GM18519 (cell line): ENCODE data around the gene ATP10D.
A peak's percentile ranks its signal among the peaks of the same experiment; 100 is the strongest.

ENCODE experiments used
- ATAC-seq: cut with Tn5 transposase; IDR thresholded peaks from one replicate; pipeline ENCODE4 v1.9.1; 2021; ENCODE audit warnings: mild to moderate bottlenecking, moderate library complexity; ENCODE audit not compliant: unreplicated experiment, low FRiP score

The ATP10D gene

GRCh38 chr4:47485047-47485692 lies at the start of gene ATP10D:
ATP10D (plus strand) TSS chr4:47485275; CDS start chr4:47512541, 27,266 bp downstream.
- ATAC-seq = peak; percentile 75

DNA sequence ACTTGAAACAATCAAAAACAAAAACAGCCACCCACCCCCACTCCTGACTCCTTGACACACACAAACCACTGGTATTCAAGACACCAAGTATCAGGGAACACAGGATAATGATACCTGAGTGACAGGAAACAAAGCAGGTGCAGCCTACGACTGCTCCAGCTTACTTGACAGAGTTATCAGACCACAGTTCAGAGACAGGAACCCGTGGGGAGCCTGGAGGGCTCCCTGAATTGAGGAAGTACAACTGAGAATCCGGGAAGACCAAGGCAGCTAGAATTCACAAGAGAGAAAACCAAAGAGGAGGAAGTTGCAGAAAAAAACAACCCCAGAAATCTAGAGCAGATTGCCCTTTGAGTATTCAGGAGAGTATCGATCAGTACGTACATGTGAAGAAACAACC lies 42.1 kb upstream of the ATP10D start:
- no peak for ATAC-seq

DNA sequence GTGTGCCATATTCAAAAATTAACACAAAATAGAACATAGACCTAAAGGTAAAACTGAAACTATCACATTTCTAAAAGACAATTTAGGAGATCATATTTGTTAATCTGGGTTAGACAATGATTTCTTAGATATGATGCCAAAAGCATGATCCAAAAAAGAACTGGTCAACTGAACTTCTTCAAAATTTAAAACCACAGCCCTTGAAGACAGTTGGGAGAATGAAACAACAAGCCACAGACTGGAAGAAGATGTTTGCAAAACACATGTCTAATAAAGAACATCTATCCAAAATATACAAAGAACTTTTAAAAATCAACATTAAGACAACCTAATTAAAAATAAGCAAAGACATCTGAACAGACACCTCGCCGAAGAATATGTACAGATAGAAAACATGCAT lies 41.0 kb upstream of the ATP10D start:
- no peak for ATAC-seq

DNA sequence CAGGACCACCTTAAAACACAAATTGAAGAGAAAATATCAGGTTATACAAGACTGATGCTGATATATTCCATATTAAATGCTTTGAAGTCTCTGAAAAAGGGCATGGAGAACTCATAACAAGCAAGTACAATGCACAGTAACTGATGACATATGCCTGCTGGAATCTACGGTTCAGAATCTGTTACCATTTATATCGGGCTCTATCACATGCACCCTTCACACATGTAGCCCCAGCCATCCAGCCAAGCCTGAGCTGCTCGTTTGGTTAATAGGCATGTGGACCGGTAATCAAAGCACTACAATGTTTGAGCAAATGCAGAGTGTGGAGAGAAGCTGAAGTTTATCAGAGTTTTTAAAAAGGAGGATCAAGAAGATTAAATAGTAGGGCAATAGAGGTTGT lies 33.4 kb upstream of the ATP10D start:
- ATAC-seq = no peak

DNA sequence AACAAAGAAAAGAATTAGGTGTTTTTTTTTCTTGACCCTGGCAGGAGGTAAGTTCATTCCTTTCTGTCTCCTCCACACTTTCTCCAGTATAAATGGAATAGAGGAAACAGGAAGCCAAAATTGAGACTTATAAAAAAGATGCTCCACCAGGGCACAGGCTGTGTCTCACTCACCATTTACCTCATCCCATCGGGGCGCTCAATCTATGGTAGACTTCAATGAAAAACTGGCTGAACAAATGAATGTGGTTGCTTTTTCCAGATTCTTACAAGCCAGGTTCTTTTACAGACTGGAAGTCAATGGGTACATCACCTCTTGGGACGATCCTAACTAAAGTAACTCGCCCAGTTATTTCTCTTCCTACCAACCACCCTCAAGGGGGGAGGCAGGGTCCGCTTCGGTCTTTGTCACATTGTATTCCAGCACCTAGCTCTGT lies 22.3 kb upstream of the ATP10D start:
- ATAC-seq = peak; percentile 9

- ATAC-seq = peak; percentile 80
Observed at GRCh38 chr4:47463235-47463956, 21.7 kb upstream of the ATP10D start, which contains the start of gene COMMD8. COMMD8 (minus strand) TSS chr4:47463702; CDS start chr4:47463651, 51 bp downstream.

DNA sequence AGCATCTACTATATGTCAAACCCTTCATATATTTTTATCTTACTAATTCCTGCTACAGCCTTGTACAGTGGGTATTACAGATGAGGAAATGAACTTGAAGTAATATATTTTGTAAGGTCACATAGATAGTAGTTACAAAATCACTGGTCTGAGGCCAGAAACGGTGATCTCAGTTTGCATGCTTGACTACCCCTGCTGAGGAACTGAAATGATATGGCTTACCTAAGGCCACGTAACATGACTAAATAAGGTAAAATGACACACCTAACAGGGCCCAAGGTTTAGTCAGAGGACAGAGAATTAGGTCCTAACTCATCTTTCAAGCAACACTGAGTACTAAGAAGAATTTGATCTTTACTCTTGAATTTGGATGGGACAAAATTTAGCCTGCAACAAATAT lies 20.1 kb upstream of the ATP10D start:
- peak; percentile 39 for ATAC-seq

DNA sequence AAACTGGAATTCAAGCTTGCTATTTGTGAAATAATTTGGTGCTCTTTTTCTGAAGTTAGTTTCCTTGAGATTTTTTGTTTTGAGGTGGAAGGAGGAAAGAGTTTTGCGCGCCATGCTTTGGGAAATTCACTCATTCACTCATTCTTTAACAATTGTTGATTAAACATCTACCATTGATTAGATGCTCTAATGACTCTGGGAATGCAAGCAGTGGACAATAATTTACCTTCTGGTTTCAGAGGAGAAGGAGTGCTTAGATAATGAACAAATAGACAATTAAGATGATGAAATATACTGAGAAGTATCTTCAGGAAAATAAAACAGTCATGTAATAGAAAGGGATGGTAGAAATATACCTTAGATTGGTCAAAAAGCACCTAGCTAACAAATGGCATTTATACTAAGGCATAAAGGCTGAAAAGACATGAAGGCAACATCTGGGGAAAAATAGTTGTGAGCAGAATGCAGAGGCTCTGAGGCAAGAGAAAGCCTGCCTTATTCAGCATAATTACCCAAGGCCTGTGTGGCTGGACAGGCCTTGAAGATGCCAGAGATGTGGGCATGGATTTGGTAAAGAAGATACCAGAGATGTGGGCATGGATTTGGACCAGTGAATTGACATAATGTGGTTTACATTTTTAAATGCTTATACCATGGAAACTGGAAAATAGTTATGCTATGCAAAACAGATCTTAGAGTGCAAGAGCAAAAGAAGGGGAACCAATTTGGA lies 18.9 kb upstream of the ATP10D start:
- no peak for ATAC-seq

DNA sequence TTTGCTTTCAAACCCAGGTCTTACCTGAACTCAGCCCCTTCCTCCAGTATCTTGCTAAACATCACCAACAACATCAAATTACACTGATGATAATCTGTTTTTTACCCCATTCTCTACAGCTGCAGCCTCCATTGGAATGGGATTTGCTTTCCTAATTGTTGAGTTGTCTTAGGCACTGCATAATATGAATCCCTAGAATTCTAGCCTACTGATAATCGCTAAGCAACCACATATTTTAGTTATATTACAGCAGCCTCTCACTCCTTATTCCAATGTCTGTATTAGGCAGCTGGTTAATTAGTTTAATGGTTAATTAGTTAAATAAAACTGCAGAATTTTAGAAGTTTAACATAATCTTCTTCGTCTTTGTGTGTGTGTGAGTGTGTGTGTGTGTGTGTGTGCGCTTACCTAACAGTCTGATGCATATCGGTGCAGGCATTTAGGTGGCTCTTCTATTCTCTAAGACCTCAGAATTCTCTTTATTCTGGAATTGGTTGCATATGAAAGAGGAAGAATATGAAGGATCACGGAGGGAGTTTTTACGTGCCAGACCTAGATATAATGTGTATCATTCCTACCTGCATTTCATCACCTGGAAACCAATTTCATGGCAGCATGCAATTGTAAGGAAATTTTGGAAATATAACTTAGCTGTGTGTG lies 16.2 kb upstream of the ATP10D start:
- no peak for ATAC-seq

DNA sequence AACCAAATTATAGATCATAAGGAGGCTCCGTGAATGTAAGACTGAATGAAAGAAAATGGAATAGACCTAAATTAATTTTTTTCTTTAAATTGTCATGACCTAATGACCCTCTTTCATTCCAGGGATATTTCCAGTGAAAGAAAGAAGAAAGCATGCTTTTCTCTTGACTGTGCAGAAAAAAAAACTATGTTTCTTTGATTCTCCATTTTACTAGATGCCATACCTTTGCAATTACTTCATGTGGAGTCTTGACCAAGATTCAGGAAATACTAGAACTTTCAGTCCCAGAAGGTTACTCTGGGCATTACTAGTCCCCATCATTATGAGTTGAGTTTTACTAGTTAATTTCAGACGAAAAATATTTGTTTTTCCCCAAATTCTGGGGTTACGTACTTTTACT lies 15.1 kb upstream of the ATP10D start:
- no peak for ATAC-seq

DNA sequence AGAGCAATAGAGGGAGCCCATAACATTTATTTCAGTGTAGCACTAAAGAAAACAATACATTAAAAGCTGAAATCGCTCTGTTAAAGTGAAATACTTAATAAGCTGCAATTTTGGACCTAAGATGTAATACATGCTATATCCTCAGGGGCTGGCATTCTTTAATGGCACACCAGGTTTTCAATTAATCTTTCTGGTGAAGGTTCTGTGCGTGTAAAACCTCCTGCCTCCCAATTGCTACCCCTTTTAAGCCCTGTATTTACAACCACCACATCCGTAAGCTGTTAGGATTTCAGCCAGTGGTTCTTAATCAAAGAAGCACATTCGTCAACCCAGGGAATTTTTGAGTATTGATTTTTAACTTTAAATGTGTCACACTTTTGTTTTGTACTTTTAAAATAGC lies 14.0 kb upstream of the ATP10D start:
- ATAC-seq = no peak

- no peak for ATAC-seq
Observed at GRCh38 chr4:47471591-47471990, 13.5 kb upstream of the ATP10D start.

- ATAC-seq = no peak
Observed at GRCh38 chr4:47473141-47473750, 11.8 kb upstream of the ATP10D start.

- no peak for ATAC-seq
Observed at GRCh38 chr4:47474799-47475198, 10.3 kb upstream of the ATP10D start.

- ATAC-seq = no peak
Observed at GRCh38 chr4:47475411-47475810, 9.7 kb upstream of the ATP10D start.

DNA sequence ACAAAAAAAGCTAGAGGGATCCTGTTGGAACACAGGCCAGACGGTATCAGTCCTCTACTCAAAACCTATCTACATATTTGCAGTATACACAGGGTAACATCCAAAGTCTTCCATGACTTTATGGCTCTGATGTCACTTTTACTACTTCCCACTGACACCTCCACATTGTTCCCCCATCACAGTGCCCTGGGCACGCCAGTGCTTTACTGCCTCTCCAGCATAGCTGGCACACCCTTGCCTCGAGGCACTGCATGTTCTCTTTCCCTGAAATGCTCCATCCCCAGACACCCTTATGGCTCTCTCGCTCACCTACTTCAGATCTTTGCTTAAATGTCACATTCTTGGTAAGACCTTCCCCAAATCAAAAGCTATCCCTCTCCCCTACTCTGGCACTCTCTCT lies 6.3 kb upstream of the ATP10D start:
- no peak for ATAC-seq

GRCh38 chr4:47482326-47482725 lies 2.7 kb upstream of the ATP10D start:
- ATAC-seq = no peak

- ATAC-seq = no peak
Observed at GRCh38 chr4:47483745-47484144, 1.3 kb upstream of the ATP10D start.

- ATAC-seq = no peak
Observed at GRCh38 chr4:47484168-47484567, 907 bp upstream of the ATP10D start.

GRCh38 chr4:47485768-47486167 lies 693 bp downstream of the ATP10D start:
- ATAC-seq = no peak
